ENCODE measurements around the gene OR2A42. TPM values are rescaled to one million over a fixed set of nuclear protein-coding genes. Genes with fewer than 3 reads are reported as not detected.
"Not testable (repeated sequence)": the region's sequence is repeated elsewhere in the genome, so short reads cannot be mapped to it uniquely, and the experiment has no call there.

OR2A42 gene, protein sequence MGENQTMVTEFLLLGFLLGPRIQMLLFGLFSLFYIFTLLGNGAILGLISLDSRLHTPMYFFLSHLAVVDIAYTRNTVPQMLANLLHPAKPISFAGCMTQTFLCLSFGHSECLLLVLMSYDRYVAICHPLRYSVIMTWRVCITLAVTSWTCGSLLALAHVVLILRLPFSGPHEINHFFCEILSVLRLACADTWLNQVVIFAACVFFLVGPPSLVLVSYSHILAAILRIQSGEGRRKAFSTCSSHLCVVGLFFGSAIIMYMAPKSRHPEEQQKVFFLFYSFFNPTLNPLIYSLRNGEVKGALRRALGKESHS
- polyA plus RNA-seq (2011; rRNA removed) (not detected in 2 replicates), polyA minus RNA-seq (2011; rRNA and poly(A)+ RNA removed) (not detected in 2 replicates)

DNA sequence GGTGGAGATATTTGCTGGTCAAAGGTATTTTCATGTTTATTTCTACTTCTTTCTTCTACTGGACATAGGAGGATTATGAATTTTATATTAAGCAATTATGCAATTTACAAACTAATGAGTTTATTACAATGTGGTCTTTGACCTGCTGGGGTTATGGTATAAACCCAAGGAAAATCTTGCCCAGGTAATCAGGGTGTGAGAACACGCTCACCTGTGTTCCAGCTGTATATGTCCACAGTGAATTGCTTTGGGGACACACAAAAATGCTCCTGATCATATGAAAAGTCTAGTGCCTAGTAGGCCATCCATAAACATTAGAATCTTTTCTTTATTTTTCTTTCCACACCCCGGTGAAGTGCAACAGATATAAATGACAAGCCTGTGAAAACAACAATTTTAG is at the start of gene OR2A42:
Gene OR2A42, minus strand, starts transcription at position 241 of the 400 bp plus-strand sequence. CDS start 6,762 bp downstream, outside the sequence.
- H3K4me3 ChIP-seq (ENCODE audit: low read depth, low read length); CTCF ChIA-PET; POLR2A ChIA-PET; H3K27ac ChIP-seq (ENCODE audit: low read depth, low read length); DNase-seq (ENCODE audit: low read depth, low spot score); H3K9me3 ChIP-seq (ENCODE audit: control insufficient read depth, insufficient read depth, low read length); H3K27me3 ChIP-seq (ENCODE audit: control insufficient read depth, insufficient read depth, low read length): not testable (repeated sequence)

DNA sequence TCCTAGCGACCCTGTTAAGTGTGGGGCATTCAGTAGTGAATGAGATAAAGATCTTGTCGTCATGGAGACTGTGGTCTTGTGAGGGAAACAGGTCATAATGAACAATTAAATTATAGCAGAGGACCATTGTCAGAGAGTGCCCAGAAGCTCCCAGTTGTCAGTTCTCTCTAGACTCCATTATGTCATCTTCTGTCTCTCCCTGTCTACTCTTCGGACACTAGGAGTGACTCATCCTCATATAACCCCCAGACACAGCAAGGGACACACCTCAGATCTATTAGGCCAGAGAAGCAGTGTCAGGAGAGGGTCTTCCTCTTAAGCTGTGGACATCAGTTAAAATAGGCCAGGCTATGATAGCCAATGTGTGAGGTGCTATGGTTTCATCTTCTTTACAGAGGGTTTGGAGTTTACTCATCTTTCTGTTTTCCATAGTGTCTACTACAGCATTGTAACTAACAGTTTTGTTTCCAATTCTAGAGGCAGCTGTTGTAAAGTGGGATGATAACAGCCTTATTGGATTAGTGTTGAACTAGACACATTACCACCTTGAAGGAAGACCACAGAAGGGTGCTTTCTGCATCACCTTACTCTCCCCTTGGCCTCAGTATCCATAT is 47.9 kb upstream of the OR2A42 start:
- CTCF ChIA-PET; POLR2A ChIA-PET; DNase-seq (ENCODE audit: low read depth, low spot score); H3K4me3 ChIP-seq (ENCODE audit: low read depth, low read length); H3K27ac ChIP-seq (ENCODE audit: low read depth, low read length); H3K27me3 ChIP-seq (ENCODE audit: control insufficient read depth, insufficient read depth, low read length); H3K9me3 ChIP-seq (ENCODE audit: control insufficient read depth, insufficient read depth, low read length): not testable (repeated sequence)

DNA sequence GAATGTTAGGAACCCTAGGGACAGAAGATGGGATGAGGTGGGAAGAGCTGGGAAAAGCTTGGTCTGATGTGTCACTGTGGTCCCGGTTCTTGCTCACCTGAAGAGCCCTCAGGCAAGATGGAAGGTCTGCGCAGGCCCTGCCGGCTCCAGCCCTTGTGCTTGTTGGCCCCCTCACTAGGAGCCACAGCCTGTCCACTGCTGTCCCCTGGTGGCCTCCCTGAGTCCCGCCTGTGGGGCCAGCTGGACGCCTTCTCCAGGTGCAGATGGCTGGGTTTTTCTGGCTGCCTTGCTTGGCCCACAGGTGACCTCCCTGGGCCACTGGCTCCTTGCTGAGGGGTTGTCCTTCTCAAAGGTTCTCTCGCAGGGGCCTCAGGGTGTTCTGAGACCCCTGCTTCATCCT is 44.3 kb upstream of the OR2A42 start:
- H3K27me3 ChIP-seq (ENCODE audit: control insufficient read depth, insufficient read depth, low read length); DNase-seq (ENCODE audit: low read depth, low spot score); H3K4me3 ChIP-seq (ENCODE audit: low read depth, low read length); H3K9me3 ChIP-seq (ENCODE audit: control insufficient read depth, insufficient read depth, low read length); H3K27ac ChIP-seq (ENCODE audit: low read depth, low read length); CTCF ChIA-PET; POLR2A ChIA-PET: not testable (repeated sequence)

GRCh38 chr7:144282490-144282889 is 43.1 kb upstream of the OR2A42 start:
- H3K27ac ChIP-seq (ENCODE audit: low read depth, low read length); H3K27me3 ChIP-seq (ENCODE audit: control insufficient read depth, insufficient read depth, low read length); H3K4me3 ChIP-seq (ENCODE audit: low read depth, low read length); CTCF ChIA-PET; DNase-seq (ENCODE audit: low read depth, low spot score); POLR2A ChIA-PET; H3K9me3 ChIP-seq (ENCODE audit: control insufficient read depth, insufficient read depth, low read length): not testable (repeated sequence)

DNA sequence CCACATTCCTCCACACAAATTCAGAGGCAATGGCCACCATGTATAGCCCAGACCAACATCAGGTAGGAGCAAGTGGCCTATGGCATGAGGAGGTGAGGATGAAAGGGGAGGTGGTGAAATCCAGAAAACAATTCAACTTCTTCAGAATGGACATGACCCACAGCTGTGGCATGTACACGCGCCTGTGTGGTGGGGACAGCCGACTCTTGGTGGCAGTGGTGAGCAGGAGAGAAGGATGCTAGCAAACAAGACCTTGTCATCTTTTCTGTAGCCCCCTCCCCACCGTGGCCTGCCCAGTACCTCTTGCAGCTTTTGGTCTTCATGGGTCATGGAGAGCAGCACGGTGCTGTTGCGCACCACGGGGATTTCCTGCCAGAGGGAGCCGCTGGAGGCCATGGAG is 42.6 kb upstream of the OR2A42 start:
- DNase-seq (ENCODE audit: low read depth, low spot score); POLR2A ChIA-PET; H3K4me3 ChIP-seq (ENCODE audit: low read depth, low read length); H3K27me3 ChIP-seq (ENCODE audit: control insufficient read depth, insufficient read depth, low read length); CTCF ChIA-PET; H3K9me3 ChIP-seq (ENCODE audit: control insufficient read depth, insufficient read depth, low read length); H3K27ac ChIP-seq (ENCODE audit: low read depth, low read length): not testable (repeated sequence)

DNA sequence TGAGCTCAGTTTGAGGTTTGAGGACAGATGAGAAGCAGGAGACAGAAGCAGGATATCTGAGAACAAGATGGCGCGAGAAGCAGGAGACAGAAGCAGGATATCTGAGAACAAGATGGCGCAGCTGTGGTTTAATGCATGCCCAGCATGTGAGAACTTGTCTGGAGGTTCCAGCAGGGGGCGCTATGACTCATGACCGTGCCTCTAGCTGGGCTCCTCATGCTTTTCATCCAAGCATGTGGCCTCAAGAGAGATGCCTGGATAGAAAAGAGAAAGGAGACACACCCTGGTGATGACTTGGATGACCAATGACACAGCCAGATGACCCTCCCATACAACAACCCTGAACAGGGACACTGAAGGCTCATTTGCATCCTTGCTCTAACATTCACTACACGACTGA is 40.6 kb upstream of the OR2A42 start:
- DNase-seq (ENCODE audit: low read depth, low spot score); POLR2A ChIA-PET; H3K27me3 ChIP-seq (ENCODE audit: control insufficient read depth, insufficient read depth, low read length); H3K4me3 ChIP-seq (ENCODE audit: low read depth, low read length); H3K9me3 ChIP-seq (ENCODE audit: control insufficient read depth, insufficient read depth, low read length); CTCF ChIA-PET; H3K27ac ChIP-seq (ENCODE audit: low read depth, low read length): not testable (repeated sequence)

- POLR2A ChIA-PET; CTCF ChIA-PET; H3K4me3 ChIP-seq (ENCODE audit: low read depth, low read length); DNase-seq (ENCODE audit: low read depth, low spot score); H3K27me3 ChIP-seq (ENCODE audit: control insufficient read depth, insufficient read depth, low read length); H3K9me3 ChIP-seq (ENCODE audit: control insufficient read depth, insufficient read depth, low read length); H3K27ac ChIP-seq (ENCODE audit: low read depth, low read length): not testable (repeated sequence)
Observed at GRCh38 chr7:144275281-144275680, 35.9 kb upstream of the OR2A42 start.

- POLR2A ChIA-PET; H3K27ac ChIP-seq (ENCODE audit: low read depth, low read length); H3K27me3 ChIP-seq (ENCODE audit: control insufficient read depth, insufficient read depth, low read length); CTCF ChIA-PET; DNase-seq (ENCODE audit: low read depth, low spot score); H3K4me3 ChIP-seq (ENCODE audit: low read depth, low read length); H3K9me3 ChIP-seq (ENCODE audit: control insufficient read depth, insufficient read depth, low read length): not testable (repeated sequence)
Observed at GRCh38 chr7:144269188-144269587, 29.8 kb upstream of the OR2A42 start, which contains the start of gene CTAGE8. Gene CTAGE8 (minus strand): TSS chr7:144269288. CDS start chr7:144269250, 38 bp downstream.

- H3K27ac ChIP-seq (ENCODE audit: low read depth, low read length); H3K9me3 ChIP-seq (ENCODE audit: control insufficient read depth, insufficient read depth, low read length); CTCF ChIA-PET; POLR2A ChIA-PET; DNase-seq (ENCODE audit: low read depth, low spot score); H3K27me3 ChIP-seq (ENCODE audit: control insufficient read depth, insufficient read depth, low read length); H3K4me3 ChIP-seq (ENCODE audit: low read depth, low read length): not testable (repeated sequence)
Observed at GRCh38 chr7:144264692-144265091, 25.3 kb upstream of the OR2A42 start, which contains the start of gene OR2A7. Gene OR2A7 (minus strand): TSS chr7:144264792. CDS start chr7:144259628, 5,164 bp downstream.

DNA sequence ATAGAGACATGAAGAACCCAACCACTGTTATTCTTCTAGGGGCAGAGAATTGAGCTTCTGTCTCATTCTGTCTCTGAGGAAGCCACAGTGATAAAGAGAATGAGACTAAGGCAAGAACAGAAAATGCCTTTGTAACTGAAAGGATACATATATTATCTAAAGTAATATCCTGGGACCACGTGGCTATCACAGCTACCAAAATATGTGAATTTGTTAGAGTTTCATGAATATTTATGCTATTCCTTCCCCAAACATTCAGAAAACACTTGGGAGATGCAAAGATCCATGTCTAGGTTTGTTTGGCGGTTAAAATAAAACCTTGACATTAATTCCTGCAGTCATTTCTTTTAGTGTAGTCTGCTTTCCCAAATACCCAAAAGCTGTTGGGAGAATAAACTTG is 22.7 kb upstream of the OR2A42 start:
- CTCF ChIA-PET = not testable (repeated sequence)

DNA sequence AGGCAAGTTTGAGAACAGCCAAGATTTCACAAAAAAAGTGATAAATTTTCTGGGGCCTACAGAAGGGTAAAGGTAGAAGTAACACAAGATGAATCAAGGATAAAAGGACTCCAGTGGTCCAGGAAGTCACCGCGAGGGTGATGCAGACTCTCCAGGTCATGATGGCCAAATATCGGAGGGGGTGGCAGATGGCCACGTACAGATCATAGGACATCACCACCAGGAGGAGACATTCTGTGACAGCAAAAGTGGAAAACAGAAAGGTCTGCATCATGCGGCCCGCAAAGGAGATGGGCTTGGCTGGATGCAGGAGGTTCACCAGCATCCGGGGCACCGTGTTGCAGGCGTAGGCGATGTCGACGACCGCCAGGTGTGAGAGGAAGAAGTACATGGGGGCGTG is 19.7 kb upstream of the OR2A42 start:
- H3K9me3 ChIP-seq (ENCODE audit: control insufficient read depth, insufficient read depth, low read length); H3K27ac ChIP-seq (ENCODE audit: low read depth, low read length); H3K4me3 ChIP-seq (ENCODE audit: low read depth, low read length); POLR2A ChIA-PET; H3K27me3 ChIP-seq (ENCODE audit: control insufficient read depth, insufficient read depth, low read length); CTCF ChIA-PET; DNase-seq (ENCODE audit: low read depth, low spot score): not testable (repeated sequence)

More for the DNA sequence above, 22.7 kb upstream of the OR2A42 start:
- DNase-seq (ENCODE audit: low read depth, low spot score); H3K4me3 ChIP-seq (ENCODE audit: low read depth, low read length); H3K9me3 ChIP-seq (ENCODE audit: control insufficient read depth, insufficient read depth, low read length); H3K27ac ChIP-seq (ENCODE audit: low read depth, low read length); H3K27me3 ChIP-seq (ENCODE audit: control insufficient read depth, insufficient read depth, low read length); POLR2A ChIA-PET: not testable (repeated sequence)

Data from AG04450 (cell line).